Testis (tissue), 3 donors: ENCODE data around the gene CAPN5. TPM values are rescaled to one million over a fixed set of nuclear protein-coding genes. Genes with fewer than 3 reads are reported as not detected.

Experiments
- DNase-seq: peaks from one replicate; pipeline ENCODE4 v3.0.0-alpha.2; 2019
- H3K27ac ChIP-seq, 2 donors: fragments of 200-600 bp; sonication (generic); one replicate each; pipeline ENCODE4 v1.5.1; 2019
- H3K27me3 ChIP-seq: fragments of 200-600 bp; sonication (generic); one replicate; pipeline ENCODE4 v1.5.1; 2019
- H3K36me3 ChIP-seq: fragments of 200-600 bp; sonication (generic); one replicate; pipeline ENCODE4 v1.5.1; 2017; ENCODE audit warnings: low read depth; ENCODE audit errors: missing control alignments
- H3K4me1 ChIP-seq: fragments of 200-600 bp; sonication (generic); one replicate; pipeline ENCODE4 v1.5.1; 2019
- H3K4me3 ChIP-seq, 2 donors: fragments of 200-600 bp; sonication (generic); one replicate each; pipeline ENCODE4 v1.5.1; 2017 to 2019
- H3K9me3 ChIP-seq: fragments of 200-600 bp; sonication (generic); one replicate; pipeline ENCODE4 v1.5.1; 2017
- POLR2A ChIP-seq: fragments of 450-650 bp; IDR thresholded peaks from one replicate; pipeline ENCODE4 v1.6.1; 2017; ENCODE audit warnings: antibody characterized with exemption, mild to moderate bottlenecking, moderate library complexity
- WGBS, 2 donors: methylation state at CpG; one replicate each; pipeline ENCODE4 v1.1.5; 2018; 5-methylcytosine and 5-hydroxymethylcytosine counted together
- intact Hi-C: fragments of 100-400 bp; cut with DNase I; formaldehyde crosslinking; loops from one replicate; pipeline ENCODE4 v1.15.1; 2023; ENCODE audit warnings: low total_unique reads
- polyA plus RNA-seq: library from polyadenylated mRNA; stranded (reverse); fragments of 350-450 nt; fragmentation: Illumina TruSeq; extraction: RNeasy Lipid Tissue Mini Kit (QIAGEN cat#74804); gene quantifications from one replicate; pipeline ENCODE4 v1.2.3, GENCODE V29; 2014; ENCODE audit warnings: low read depth, low replicate concordance; ENCODE audit not compliant: insufficient read depth
- total RNA-seq, 2 donors: library from RNA; depleted of rRNA; stranded (reverse); fragments of >200 nt; gene quantifications; one replicate each; pipeline ENCODE4 v1.2.3, GENCODE V29; 2016
- TF ChIP-seq, protein P1 (sequence below), 3 experiments: fragments of 450-650 bp in 2 of 3; fragments of 200-600 bp in 1 of 3; sonication (generic) in 1 of 3; IDR thresholded peaks; one replicate each; pipeline ENCODE4 v1.5.1; 2016 to 2019; ENCODE audit warnings: antibody characterized with exemption in 3 of 3, mild to moderate bottlenecking in 2 of 3, moderate library complexity in 1 of 3

Gene CAPN5
- total and polyA plus RNA-seq, 3 donors from 2014 or later: 62.3 to 116 (median 102) TPM

DNA sequence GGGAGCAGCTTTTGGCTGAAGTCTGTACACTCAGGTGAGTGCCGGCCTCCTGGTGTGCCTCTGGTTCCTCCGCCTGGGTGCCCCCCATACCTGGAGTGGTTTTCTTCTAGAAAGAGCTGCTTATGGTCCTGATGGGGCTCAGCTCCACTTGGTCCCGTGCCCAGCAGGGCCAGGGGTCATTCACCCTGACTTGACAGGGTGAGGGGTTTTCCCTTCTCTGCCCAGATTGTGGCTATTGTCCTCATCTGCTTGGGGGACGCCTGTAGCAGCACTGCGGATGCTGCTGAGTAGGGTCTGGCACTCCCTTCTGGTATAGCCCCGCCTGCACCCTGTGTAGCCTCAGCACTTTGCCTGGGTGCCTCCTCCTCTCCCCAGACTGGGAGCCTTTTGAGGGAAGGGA, 44.1 kb downstream of the CAPN5 start:
- H3K27me3 ChIP-seq: no peaks in the 10 kb centered on the region
- intact Hi-C loops: no loop called here
- no peaks in the 10 kb centered on the region for H3K36me3 ChIP-seq
- 80 to 85% methylated on average over 4 to 6 of the region's 6 CpGs for WGBS, 2 donors
- peaks cover 34% of the 10 kb centered on the region for H3K4me1 ChIP-seq
- DNase-seq: no peak
- TF ChIP-seq POLR2A: no peak
- TF ChIP-seq, protein P1, sequence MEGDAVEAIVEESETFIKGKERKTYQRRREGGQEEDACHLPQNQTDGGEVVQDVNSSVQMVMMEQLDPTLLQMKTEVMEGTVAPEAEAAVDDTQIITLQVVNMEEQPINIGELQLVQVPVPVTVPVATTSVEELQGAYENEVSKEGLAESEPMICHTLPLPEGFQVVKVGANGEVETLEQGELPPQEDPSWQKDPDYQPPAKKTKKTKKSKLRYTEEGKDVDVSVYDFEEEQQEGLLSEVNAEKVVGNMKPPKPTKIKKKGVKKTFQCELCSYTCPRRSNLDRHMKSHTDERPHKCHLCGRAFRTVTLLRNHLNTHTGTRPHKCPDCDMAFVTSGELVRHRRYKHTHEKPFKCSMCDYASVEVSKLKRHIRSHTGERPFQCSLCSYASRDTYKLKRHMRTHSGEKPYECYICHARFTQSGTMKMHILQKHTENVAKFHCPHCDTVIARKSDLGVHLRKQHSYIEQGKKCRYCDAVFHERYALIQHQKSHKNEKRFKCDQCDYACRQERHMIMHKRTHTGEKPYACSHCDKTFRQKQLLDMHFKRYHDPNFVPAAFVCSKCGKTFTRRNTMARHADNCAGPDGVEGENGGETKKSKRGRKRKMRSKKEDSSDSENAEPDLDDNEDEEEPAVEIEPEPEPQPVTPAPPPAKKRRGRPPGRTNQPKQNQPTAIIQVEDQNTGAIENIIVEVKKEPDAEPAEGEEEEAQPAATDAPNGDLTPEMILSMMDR (IDR thresholded peaks at IDR 0.05): no peak
- no peak overlapping the region for H3K4me3 ChIP-seq
- H3K9me3 ChIP-seq: no peaks in the 10 kb centered on the region
- no peak overlapping the region for H3K27ac ChIP-seq

DNA sequence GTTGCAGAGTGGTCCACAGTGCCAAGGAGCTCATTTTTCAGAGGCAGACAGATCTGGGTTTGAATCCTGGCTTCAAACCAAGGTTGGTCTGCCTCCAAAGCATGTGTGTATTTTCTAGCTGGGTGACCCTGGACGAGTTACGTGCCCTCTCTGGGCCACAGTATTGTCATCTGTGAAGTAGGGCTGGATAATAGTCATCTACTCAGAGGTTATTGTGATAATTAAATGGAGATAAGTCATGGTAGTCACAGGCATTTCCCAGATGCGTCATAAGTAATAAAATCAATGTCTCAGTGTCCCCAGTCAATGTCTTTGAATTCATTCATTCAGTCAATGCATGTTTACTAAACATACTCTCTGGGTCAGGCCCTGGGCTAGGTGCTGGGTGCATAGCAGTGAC, 44.5 kb downstream of the CAPN5 start:
- TF ChIP-seq, protein P1 (IDR thresholded peaks at IDR 0.05): no peak
- no peak for TF ChIP-seq POLR2A
- no peaks in the 10 kb centered on the region for H3K27me3 ChIP-seq
- no peaks in the 10 kb centered on the region for H3K36me3 ChIP-seq
- no peak for DNase-seq
- intact Hi-C loops: no loop called here
- no peaks in the 10 kb centered on the region for H3K9me3 ChIP-seq
- no peak overlapping the region for H3K4me3 ChIP-seq
- peaks cover 29% of the 10 kb centered on the region for H3K4me1 ChIP-seq
- H3K27ac ChIP-seq: no peak overlapping the region
- WGBS, 2 donors: 66% methylated on average over 3 of the region's 3 CpGs

DNA sequence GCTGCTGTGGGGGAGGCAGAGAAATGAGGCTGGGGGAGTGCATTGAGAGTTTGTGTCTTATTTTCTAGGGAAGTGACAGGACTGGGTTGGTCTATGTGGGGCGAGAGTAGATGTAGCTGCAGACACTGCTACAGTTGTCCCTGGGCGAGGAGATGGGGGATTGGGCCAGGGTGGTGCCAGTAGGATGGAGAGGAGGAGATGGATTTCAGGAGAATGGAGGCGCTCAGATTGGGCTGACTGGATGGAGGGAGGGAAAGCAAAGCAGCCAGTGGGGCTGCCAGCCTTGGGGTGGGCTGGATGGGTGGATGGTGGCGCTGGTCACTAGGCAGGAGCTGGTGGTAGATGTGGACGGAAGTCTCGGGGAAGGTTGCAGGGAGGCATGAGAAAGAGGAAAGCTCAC, 45.2 kb downstream of the CAPN5 start:
- intact Hi-C loops: no loop called here

DNA sequence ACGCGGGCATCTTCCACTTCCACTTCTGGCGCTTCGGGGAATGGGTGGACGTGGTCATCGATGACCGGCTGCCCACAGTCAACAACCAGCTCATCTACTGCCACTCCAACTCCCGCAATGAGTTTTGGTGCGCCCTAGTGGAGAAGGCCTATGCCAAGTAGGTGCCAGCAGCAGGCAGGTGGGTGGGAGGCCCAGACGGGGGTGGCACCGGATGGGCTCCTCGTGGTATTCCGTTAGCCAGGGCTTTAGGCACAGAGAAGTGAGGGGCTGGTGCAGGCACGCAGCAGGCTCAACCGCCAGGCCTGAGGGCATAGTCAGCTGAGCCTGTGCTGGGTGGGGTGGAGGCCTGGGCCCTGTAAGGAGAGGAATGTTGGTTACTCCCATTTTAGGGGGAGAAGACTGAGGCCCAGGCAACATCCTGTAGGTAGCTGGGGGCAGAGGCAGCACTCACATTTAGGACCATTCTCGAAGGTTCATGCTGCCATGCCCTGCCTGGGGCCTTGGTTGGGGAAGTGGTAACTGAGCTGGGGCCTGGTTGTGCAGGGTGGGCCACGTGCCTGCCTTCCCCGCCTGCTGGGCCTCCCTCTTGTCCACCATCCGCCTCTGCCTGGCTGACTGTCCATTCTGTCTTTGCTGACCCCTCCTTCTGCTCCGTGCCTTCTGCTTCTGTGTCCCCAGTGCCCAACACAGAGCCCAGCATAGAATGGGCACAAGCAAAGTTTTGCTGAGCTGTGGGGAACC, 46.0 kb downstream of the CAPN5 start:
- Histone ChIP-seq H3K4me1 (peaks cover 15% of the 10 kb centered on the region), H3K4me3 (no peak overlapping the region), H3K36me3 (no peaks in the 10 kb centered on the region), H3K27me3 (no peaks in the 10 kb centered on the region), H3K9me3 (no peaks in the 10 kb centered on the region), H3K27ac (no peak overlapping the region)
- intact Hi-C loops: no loop called here
- WGBS, 2 donors: 90 to 92% methylated on average over 18 to 20 of the region's 20 CpGs
- TF ChIP-seq POLR2A: no peak
- TF ChIP-seq, protein P1 (IDR thresholded peaks at IDR 0.05): no peak
- no peak for DNase-seq

More for the DNA sequence above, 45.2 kb downstream of the CAPN5 start:
- no peak for DNase-seq
- Histone ChIP-seq H3K27me3 (no peaks in the 10 kb centered on the region), H3K27ac (no peak overlapping the region), H3K4me1 (peaks cover 24% of the 10 kb centered on the region), H3K4me3 (no peak overlapping the region), H3K9me3 (no peaks in the 10 kb centered on the region), H3K36me3 (no peaks in the 10 kb centered on the region)
- TF ChIP-seq POLR2A: no peak
- TF ChIP-seq, protein P1 (IDR thresholded peaks at IDR 0.05): no peak
- 91 to 95% methylated on average over 6 of the region's 6 CpGs for WGBS, 2 donors
